ENCODE results near the gene ZNF397.

DNA sequence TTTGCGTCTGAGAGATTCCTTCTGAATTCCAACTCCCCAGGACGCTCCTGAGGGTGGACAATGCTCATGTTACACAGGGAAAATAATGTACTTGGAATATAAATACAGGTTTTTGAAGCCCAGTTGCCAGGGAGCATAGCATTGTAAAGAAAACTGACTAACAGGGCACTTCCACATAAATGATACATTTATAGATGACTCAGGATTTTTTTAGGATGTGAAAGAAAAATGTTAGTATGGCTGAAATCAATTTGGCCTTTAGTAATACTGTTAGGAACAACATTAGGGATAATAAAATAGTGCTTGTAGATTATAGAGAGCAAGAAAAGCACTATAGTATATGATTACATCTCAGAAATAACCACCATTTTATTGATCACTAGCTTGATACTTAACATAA lies 23.6 kb downstream of the ZNF397 start:
- no peak for TF ChIP-seq SNAI2 (CRISPR knock-in tag; IDR thresholded peaks at IDR 0.05)
- no peak for TF ChIP-seq ZNF8 (CRISPR knock-in tag; IDR thresholded peaks at IDR 0.05)
- TF ChIP-seq PPARA (CRISPR knock-in tag; IDR thresholded peaks at IDR 0.05; ENCODE audit: borderline replicate concordance), result no peak
- TF ChIP-seq GLIS3 (CRISPR knock-in tag; IDR thresholded peaks at IDR 0.05), result no peak
- no peak for TF ChIP-seq ZFP30 (CRISPR knock-in tag; IDR thresholded peaks at IDR 0.05)

Data from SK-N-SH treated with all-trans-retinoic acid at 6 μM for 48 hours (cell line).